C4-2B (cell line): Measurements from ENCODE around the gene ZNG1F.
"Not testable (repeated sequence)": the region's sequence is repeated elsewhere in the genome, so short reads cannot be mapped to it uniquely, and the experiment has no call there.

Experiments
- ZFX ChIP-seq: fragments of 450-650 bp; IDR thresholded peaks from 2 replicates; pipeline ENCODE4 v1.6.1; 2017
- TF ChIP-seq, protein P1 (sequence below): fragments of 450-650 bp; conservative IDR thresholded peaks from 2 replicates; pipeline ENCODE4 v1.5.1; 2017; ENCODE audit warnings: mild to moderate bottlenecking

DNA sequence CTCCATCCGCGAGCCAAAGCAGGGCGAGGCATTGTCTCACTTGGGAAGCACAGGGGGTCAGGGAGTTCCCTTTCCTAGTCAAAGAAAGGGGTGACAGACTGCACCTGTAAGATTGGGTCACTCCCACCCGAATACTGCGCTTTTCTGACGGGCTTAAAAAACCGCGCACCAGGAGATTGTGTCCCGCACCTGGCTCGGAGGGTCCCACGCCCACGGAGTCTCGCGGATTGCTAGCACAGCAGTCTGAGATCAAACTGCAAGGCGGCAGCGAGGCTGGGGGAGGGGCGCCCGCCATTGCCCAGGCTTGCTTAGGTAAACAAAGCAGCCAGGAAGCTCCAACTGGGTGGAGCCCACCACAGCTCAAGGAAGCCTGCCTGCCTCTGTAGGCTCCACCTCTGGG, 39.0 kb downstream of the ZNG1F start:
- TF ChIP-seq, protein P1, sequence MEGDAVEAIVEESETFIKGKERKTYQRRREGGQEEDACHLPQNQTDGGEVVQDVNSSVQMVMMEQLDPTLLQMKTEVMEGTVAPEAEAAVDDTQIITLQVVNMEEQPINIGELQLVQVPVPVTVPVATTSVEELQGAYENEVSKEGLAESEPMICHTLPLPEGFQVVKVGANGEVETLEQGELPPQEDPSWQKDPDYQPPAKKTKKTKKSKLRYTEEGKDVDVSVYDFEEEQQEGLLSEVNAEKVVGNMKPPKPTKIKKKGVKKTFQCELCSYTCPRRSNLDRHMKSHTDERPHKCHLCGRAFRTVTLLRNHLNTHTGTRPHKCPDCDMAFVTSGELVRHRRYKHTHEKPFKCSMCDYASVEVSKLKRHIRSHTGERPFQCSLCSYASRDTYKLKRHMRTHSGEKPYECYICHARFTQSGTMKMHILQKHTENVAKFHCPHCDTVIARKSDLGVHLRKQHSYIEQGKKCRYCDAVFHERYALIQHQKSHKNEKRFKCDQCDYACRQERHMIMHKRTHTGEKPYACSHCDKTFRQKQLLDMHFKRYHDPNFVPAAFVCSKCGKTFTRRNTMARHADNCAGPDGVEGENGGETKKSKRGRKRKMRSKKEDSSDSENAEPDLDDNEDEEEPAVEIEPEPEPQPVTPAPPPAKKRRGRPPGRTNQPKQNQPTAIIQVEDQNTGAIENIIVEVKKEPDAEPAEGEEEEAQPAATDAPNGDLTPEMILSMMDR: not testable (repeated sequence)
- not testable (repeated sequence) for TF ChIP-seq ZFX
